OCI-LY1 (cell line): ENCODE results near the gene TBXAS1.

Source experiments
- CTCF ChIP-seq: fragments of 200-600 bp; sonication (generic), shearing (Covaris generic); IDR thresholded peaks from 2 replicates; pipeline ENCODE4 v1.5.1; 2017; ENCODE audit warnings: mild to moderate bottlenecking, antibody characterized with exemption, low read length, moderate library complexity, mixed read lengths
- EZH2 ChIP-seq: fragments of 200-600 bp; sonication (generic), shearing (Covaris generic); IDR thresholded peaks from 2 replicates; pipeline ENCODE4 v1.8.0; 2017; ENCODE audit warnings: borderline replicate concordance, mixed run types, mild to moderate bottlenecking, antibody characterized with exemption, low read length, moderate library complexity, mixed read lengths

GRCh38 chr7:139850906-139851305 lies 21.8 kb downstream of the TBXAS1 start:
- no peak for TF ChIP-seq EZH2
- no peak for TF ChIP-seq CTCF
